ENCODE results near the gene HOXB13. TPM values are rescaled to one million over a fixed set of nuclear protein-coding genes. Genes with fewer than 3 reads are reported as not detected.

The HOXB13 gene
- total RNA-seq, 1 donor from 2014 or later, result not detected

DNA sequence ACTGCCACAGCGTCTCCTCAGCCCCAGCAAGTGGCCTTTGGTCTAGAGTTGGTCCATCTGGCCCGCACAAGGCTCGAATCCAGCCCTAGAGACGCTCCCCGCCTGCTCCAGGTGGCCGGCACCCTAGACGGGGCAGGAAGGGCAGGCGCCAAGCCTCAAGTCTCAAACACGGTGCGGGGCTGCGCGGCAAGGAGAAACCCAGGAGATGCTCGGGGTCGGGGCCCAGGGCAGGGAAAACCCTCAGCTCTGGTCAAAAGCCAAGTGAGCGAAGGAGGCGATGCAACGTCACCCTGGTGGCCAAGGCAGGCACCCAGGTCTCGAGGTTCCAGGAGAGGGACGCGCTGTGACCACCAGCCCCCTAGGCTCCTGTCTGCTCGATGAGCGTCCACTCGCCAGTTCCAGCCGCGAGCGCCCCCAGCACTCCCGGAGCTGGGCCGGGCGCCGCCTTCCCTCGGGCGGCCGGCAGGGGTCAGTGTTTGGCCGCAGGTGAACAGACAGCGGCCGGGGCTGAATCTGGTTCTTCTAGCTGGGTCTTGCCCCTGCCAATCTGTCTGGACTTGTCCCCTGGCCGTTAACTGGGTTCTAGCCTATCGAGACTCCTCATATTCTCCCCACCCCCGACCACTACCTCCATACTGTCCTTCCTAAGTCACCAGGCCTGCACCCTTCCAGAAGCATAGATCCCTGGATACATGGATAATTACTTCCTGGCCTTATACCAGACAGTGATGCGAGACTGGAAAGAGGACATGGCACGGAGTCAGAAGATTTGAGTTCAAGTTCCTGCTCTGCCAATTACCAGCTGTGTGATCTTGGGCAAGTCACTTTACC, 50.2 kb downstream of the HOXB13 start:
- Histone ChIP-seq H3K27me3 (ENCODE audit: control insufficient read depth in 3 of 3, insufficient read depth in 3 of 3, low read length in 3 of 3) (peaks cover 13 to 32% (median 17%) of the 10 kb centered on the region in 3 donors), H3K36me3 (ENCODE audit: control insufficient read depth in 3 of 3, insufficient read depth in 3 of 3, low read length in 3 of 3) (no peaks in the 10 kb centered on the region), H3K4me1 (ENCODE audit: control insufficient read depth in 3 of 3, insufficient read depth in 3 of 3, low read length in 3 of 3) (peaks cover 0 to 7% (median 6%) of the 10 kb centered on the region in 3 donors), H3K9me3 (ENCODE audit: control insufficient read depth in 3 of 3, low read length in 3 of 3) (no peaks in the 10 kb centered on the region), H3K27ac (ENCODE audit: low read depth, low read length) (no peak overlapping the region), H3K4me3 (ENCODE audit: low read length in 3 of 3) (no peak overlapping the region), H3K9ac (ENCODE audit: low read depth in 1 of 3, low read length in 3 of 3) (no peak overlapping the region)

DNA sequence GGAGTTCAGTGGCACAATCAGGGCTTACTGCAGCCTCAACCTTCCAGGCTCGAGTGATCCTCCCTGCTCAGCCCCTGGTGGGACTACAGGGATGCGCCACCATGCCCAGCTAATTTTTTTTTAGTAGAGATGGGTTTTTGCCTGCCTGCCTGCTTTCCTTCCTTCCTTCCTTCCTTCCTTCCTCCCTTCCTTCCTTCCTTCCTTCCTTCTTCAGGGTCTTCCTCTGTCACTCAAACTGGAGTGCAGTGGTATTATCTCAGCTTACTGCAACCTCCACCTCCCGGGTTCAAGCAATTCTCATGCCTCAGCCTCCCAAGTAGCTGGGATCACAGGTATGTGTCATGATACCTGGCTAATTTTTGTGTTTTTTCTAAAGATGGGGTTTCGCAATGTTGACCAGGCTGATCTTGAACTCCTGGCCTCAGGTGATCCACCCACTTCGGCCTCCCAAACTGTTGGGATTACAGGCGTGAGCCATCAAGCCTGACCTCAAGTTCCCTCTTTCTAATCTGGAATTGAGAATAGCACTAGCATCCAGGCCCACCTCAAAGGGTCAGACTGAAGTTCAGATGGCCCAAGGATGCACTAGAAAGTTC, 51.5 kb downstream of the HOXB13 start:
- no peaks in the 10 kb centered on the region for H3K9me3 ChIP-seq (ENCODE audit: control insufficient read depth in 3 of 3, low read length in 3 of 3)
- no peaks in the 10 kb centered on the region for H3K36me3 ChIP-seq (ENCODE audit: control insufficient read depth in 3 of 3, insufficient read depth in 3 of 3, low read length in 3 of 3)
- H3K4me3 ChIP-seq (ENCODE audit: low read length in 3 of 3), result no peak overlapping the region
- H3K27me3 ChIP-seq (ENCODE audit: control insufficient read depth in 3 of 3, insufficient read depth in 3 of 3, low read length in 3 of 3), result peaks cover 18 to 33% (median 19%) of the 10 kb centered on the region in 3 donors
- H3K27ac ChIP-seq (ENCODE audit: low read depth, low read length), result no peak overlapping the region
- no peak overlapping the region for H3K9ac ChIP-seq (ENCODE audit: low read depth in 1 of 3, low read length in 3 of 3)
- H3K4me1 ChIP-seq (ENCODE audit: control insufficient read depth in 3 of 3, insufficient read depth in 3 of 3, low read length in 3 of 3), result peaks cover 0 to 7% (median 6%) of the 10 kb centered on the region in 3 donors

Small RNA genes lying within 50 kb of the gene (small RNA-seq; reads per million reads assigned to genes)
- not detected for gene AC091179.2
- gene COX6B1P2, result not detected
- gene MIR3185, result not detected
- gene RF02132, result not detected
- gene RF02133, result not detected
- gene RN7SL125P, result not detected

Other genes starting within 250 kb of the HOXB13 start
- gene HOXB1, start 197.7 kb downstream of the HOXB13 start, total RNA-seq, result not detected
- 3.1 TPM for gene HOXB2, start 183.6 kb downstream of the HOXB13 start, total RNA-seq
- 1.0 TPM for gene HOXB4, start 150.4 kb downstream of the HOXB13 start, total RNA-seq
- 4.2 TPM for gene HOXB3, start 138.5 kb downstream of the HOXB13 start, total RNA-seq
- gene HOXB5, start 135.0 kb downstream of the HOXB13 start, total RNA-seq, result not detected
- gene HOXB6, start 123.8 kb downstream of the HOXB13 start, total RNA-seq, result not detected
- gene HOXB7, start 117.7 kb downstream of the HOXB13 start, total RNA-seq, result 1.0 TPM
- not detected for gene HOXB8, start 113.5 kb downstream of the HOXB13 start, total RNA-seq
- gene HOXB9, start 102.4 kb downstream of the HOXB13 start, total RNA-seq, result not detected
- gene PRAC1, start 6.2 kb downstream of the HOXB13 start, total RNA-seq, result not detected
- not detected for gene PRAC2, start 5.6 kb downstream of the HOXB13 start, total RNA-seq
- gene TTLL6, start 88.5 kb upstream of the HOXB13 start, total RNA-seq, result not detected
- gene CALCOCO2, start 102.3 kb upstream of the HOXB13 start, total RNA-seq, result 29.2 TPM
- gene ATP5MC1, start 164.0 kb upstream of the HOXB13 start, total RNA-seq, result 42.8 TPM
- gene UBE2Z, start 179.7 kb upstream of the HOXB13 start, total RNA-seq, result 29.2 TPM
- gene SNF8, start 216.1 kb upstream of the HOXB13 start, total RNA-seq, result 47.5 TPM
- not detected for gene GIP, start 239.8 kb upstream of the HOXB13 start, total RNA-seq

Measured in skeletal muscle tissue (tissue), 5 donors.